ENCODE data around the gene DYNC2LI1.

DNA sequence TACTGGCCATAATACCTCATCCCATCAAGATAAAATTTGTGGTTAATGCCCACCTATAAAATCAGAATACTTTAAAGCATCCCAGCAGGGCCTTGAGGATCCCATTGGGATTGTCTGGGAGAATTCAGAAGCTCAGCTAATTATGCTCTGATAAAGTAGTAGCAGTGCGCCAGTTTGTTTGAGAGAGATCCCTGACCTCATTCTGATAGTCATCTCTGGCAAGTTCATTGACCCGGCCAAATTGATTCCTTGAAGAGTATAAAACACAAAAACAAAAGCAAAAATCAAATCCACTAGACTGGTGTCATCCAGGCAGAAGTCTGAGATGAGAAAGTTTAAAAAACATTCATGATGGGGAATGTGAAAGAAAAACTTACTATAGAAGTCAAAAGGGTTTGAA lies 50.7 kb downstream of the DYNC2LI1 start:
- TF ChIP-seq, protein P1, sequence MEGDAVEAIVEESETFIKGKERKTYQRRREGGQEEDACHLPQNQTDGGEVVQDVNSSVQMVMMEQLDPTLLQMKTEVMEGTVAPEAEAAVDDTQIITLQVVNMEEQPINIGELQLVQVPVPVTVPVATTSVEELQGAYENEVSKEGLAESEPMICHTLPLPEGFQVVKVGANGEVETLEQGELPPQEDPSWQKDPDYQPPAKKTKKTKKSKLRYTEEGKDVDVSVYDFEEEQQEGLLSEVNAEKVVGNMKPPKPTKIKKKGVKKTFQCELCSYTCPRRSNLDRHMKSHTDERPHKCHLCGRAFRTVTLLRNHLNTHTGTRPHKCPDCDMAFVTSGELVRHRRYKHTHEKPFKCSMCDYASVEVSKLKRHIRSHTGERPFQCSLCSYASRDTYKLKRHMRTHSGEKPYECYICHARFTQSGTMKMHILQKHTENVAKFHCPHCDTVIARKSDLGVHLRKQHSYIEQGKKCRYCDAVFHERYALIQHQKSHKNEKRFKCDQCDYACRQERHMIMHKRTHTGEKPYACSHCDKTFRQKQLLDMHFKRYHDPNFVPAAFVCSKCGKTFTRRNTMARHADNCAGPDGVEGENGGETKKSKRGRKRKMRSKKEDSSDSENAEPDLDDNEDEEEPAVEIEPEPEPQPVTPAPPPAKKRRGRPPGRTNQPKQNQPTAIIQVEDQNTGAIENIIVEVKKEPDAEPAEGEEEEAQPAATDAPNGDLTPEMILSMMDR (IDR thresholded peaks at IDR 0.05): no peak
- no peak for TF ChIP-seq EZH2 (IDR thresholded peaks at IDR 0.05)

Data from neural progenitor cell (in vitro differentiated cells).